Measurements from ENCODE around the gene NSD2.
"Not testable (repeated sequence)": the region's sequence is repeated elsewhere in the genome, so short reads cannot be mapped to it uniquely, and the experiment has no call there.

- not testable (repeated sequence) for TF ChIP-seq CTCF, POLR2A (IDR thresholded peaks at IDR 0.05)
Observed at GRCh38 chr4:2021358-2022018, 150.3 kb downstream of the NSD2 start.

Measured in sigmoid colon (tissue), 3 donors.